Activated T-helper 1 cell treated with Interleukin-2 at 50 U/mL for 16 hours (primary cell): ENCODE results near the gene CARD19.
"Not testable (repeated sequence)": the region's sequence is repeated elsewhere in the genome, so short reads cannot be mapped to it uniquely, and the experiment has no call there.

Source experiments
- DNase-seq: peaks from one replicate; pipeline ENCODE4 v3.0.0-alpha.2; 2020; ENCODE audit warnings: low read depth

CARD19 gene

DNA sequence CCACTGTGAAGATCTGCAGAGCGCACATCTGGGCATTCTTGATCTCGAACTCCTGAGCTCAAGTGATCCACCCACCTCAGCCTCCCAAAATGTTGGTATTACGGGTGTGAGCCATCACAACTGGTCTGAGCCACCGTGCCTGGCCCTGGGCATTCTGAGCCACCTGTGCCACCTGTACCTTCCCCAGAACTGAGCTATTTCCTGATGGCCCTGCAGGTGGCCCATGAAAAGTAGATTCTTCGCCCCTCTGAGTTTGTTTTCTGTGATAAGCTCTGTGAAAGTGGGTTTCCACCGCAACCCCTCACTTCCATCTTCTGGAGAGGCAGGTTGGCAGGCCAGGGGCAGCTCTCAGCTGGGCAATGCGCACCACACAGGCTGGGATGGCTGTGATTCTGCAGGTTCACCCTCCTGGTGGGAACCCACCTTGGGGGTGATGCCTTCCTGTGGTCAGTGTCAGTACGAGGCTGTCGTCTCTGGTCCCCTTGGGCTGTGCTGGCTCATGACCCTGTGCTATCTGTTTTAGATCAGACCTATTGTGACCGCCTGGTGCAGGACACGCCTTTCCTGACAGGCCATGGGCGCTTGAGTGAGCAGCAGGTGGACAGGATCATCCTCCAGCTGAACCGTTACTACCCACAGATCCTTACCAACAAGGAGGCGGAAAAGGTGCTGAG lies 11.3 kb downstream of the CARD19 start:
- no peak for DNase-seq

DNA sequence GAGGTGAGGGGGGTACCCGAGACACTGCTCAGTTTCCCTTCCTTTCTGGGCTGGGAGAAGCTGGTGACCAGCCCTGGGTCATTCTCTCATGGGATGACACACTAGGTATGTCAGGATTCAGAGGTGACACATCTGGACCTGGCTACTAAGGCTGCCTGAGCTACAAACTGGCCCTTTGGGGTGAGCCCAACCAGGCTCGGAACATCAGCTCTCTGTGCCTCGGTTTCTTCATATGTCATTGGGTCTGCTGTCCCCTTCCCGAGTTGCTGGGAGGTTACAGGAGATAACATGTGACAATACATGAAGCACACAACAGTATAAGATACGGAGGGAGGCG lies 11.8 kb downstream of the CARD19 start:
- no peak for DNase-seq

DNA sequence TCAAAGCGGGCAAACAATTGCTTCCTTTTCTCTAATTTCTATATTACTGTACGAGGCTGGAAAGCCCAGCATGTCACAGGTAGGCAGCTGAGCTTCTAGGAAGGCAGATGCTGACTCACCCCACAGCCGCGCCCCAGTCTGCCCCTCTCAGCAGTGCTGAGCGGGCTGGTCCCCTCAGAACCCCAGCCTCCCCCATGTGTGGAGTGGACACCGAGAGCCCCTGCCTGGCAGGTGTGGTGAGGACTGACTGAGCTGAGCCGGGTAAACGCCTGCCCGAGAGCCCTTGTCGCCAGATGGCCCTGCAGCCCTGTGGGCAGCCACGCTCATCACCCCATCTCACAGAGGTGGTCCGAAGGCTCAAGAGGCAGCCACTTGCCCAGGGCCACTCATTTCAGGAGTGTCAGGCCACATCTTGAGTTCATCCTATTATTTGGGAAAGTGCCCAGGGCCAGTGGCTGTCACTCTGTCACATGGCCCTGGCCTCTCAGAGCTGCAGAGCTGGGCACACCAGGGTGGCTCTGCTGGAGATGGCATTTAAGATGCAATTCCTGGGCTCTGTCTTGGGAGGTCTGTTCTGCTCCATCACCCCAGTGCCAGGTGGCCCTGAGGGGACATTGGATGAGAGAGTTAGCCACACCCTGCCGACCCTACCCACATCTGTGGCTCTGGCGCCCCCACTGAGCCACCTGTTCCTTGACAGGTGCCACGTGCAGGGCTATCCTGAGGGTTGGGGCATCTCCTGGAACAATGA lies 12.4 kb downstream of the CARD19 start:
- DNase-seq: no peak

DNA sequence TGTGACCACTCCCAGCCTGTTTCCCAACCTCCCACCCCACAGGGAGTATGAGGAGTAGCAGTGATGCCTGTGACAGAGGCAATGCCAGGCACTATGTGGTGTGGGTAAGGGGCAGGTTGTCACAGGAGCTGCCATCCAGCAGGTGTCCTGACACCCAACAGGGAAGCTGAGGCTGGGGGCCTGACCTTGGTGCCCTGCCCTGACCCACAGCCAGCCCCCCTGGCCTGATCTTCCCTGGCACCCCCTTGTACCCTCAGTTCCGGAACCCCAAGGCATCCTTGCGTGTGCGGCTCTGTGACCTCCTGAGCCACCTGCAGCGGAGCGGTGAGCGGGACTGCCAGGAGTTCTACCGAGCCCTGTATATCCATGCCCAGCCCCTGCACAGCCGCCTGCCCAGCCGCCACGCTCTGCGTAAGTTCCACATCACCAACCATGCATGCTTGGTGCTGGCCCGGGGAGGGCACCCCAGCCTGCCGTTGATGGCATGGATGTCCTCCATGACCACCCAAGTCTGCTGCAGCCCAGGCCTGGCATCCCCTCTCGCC lies 14.4 kb downstream of the CARD19 start:
- DNase-seq: no peak

DNA sequence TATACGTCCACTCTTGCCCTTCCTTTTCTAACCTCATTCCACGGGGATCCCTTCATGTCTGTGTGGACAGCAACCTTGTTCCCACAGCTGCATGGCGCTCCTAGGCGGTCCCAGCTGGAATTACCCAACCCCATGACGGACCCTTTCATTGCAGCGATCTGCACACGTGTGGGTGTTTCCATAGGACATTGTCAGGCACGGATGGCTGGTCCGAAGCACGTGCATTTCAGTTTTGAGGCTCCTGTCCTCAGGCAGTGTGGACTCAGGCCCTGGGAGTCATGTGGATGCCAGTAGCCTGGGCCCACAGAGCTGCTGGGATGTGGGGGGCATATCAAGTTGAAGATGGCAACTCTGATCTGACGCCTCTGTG lies 15.0 kb downstream of the CARD19 start:
- no peak for DNase-seq

DNA sequence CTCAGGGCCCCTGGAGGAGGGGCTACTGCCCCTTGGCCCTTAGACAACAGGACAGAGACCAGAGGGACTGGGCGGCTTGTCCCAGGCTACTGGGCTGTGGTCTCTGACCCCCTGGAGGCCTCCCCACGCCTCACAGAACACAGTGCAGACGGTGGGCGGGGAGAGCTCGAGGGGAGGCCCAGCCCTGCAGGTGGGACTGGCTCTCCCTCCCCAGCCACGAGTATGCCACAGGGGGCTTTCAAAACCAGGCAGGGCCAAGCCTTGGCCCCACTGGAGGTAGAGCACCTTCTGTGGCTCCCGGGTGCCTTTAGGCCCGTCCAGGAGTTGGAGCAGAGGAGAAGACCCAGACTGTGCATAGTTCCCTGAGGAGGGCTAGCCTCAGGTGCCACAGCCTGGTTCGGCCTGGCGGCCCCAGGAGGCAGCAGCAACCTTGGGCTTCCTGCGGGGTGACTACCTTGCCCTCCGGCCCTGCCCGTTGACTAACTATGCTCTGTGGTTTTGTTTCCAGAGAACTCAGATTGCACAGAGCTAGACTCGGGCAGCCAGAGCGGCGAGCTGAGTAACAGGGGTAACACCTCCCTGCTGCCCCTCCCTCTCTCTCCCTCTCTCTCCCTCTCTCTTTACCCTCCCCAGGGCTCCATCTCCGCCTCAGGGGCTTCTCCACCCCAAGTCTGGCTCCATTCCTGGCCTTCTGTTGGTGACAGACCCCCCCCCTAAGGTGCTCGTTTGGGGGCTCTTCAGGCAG lies 15.5 kb downstream of the CARD19 start:
- DNase-seq: no peak

DNA sequence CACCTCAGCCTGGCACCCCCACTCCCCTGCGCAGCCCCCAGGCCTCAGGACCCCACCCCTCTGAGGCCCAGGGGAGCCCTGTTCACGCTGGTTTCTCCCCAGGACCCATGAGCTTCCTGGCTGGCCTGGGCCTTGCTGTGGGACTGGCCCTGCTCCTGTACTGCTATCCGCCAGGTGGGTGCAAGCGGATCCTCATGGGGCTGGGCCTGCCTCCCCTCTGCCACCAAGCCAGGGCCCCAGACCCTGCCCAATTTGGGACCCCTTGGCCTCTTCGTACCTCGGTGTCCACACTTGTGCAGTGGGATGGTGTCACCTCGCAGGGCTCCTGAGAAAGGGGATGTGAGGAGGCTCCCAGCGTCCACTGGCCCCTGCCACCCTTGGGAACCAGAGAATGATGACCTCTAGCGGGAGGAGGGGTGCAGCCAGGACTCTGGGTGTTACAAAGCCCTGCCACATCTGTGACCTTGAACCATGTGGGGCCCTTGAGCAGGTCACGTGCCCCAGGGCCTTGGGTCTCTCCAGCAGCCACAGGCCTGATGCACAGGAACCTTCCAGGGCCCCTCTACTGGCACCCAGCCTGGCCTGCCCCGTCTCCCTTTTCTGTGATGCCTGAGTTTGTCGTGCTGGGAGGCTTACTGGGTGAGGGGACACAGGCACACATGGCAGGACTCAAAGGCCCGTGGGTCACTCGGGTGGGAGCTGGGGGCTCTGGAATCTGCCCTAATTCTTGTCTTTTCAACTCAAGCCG lies 16.3 kb downstream of the CARD19 start:
- no peak for DNase-seq

DNA sequence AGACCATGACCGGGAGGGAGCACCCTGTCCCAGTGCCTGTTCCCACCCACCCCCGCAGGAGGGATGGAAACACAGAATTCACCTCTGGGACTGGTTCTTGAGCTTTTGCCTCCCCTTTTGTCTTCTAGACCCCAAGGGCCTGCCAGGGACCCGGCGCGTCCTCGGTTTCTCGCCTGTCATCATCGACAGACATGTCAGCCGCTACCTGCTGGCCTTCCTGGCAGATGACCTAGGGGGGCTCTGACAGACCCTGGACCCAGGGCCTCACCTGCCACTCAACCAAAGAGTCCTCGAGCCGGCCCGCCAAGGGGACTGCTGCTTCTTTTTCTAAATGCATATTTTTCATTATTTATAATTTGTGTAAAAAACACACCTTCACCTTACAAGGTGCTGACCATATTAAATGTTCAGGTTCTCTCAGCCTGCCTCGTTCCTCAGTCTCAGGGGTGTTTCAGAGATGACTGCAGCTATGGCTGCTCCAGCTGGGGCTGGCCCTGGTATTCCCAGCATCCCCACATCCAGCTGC lies 16.9 kb downstream of the CARD19 start:
- no peak for DNase-seq

DNA sequence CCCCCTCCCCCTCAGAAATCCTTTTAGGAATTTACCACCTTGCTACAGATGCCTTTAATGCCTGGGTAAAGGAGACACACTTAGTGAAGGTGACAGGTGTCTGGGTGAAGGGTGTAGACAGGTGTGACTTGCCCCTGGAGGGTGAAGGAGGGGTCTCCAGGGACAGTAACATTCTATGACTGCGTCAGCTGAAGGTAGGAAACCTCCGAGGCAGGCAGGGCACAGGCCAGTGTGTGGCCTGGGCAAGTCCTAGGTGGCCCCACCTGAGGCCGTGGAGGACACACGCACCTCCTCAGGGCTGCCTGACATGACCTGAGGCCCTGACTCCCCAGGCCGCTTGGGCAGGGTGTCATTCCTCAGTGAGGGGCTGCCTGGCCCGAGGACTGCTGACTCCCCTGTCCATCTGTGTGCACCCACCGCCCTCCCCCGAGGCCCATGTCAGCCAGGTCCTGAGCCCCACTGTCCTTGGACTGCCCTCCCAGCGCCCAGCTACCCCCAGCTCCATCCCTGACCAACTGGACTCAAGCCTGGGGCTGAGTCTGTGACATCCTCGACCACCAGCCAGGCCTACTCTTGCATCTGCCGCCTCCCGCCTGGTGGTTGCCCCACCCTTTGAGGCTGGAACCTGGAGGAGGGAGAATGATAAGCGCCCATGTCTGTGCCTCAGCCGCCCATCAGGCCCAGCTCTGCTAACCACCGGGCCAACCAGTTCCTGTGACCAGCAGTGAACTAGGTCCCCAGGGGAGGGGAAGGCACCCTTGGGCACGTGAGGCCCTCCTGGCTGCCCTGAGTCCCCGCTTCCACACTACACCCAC lies 18.4 kb downstream of the CARD19 start:
- DNase-seq: no peak

DNA sequence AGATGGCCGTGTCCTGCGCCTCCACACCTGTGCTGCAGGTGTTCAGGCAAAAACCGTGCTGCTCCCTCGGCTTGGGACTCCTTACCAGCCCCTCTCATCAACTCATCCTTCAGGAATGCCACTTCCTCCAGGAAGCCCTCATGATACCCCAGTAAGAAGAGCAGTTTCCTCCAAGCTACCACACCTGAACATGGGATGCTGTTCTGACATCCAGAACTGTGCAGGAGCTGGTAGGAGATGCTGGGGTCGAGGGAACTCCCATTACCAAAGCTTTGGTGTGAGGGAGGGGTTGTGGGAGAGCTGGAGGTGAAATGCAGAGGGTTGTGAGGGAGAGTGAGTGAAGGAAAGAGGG lies 18.9 kb downstream of the CARD19 start:
- no peak for DNase-seq

DNA sequence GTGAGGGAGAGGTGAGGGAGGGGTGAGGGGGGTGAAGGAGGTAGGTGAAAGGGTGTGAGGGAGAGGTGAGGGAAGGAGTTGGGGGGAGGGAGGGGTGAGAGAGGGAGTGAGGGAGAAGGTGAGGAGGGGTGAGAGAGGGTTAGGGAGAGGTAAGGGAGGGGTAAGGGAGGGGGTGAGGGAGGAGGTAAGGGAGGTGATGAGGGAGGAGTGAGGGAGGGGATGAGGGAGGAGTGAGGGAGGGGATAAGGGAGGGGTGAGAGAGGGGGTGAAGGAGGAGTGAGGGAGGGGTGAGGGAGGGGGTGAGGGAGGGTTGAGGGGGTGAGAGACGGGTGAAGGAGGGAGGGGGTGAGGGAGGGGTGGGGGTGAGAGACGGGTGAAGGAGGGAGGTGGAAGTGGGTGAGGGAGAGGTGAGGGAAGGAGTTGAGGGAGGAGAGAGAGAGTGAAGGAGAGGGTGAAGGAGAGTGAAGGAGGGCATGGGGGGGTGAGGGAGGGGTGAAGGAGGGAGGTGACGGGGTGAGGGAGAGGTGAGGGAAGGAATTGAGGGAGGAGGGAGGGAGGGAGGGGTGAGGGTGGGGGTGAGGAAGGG lies 19.6 kb downstream of the CARD19 start:
- DNase-seq: no peak

DNA sequence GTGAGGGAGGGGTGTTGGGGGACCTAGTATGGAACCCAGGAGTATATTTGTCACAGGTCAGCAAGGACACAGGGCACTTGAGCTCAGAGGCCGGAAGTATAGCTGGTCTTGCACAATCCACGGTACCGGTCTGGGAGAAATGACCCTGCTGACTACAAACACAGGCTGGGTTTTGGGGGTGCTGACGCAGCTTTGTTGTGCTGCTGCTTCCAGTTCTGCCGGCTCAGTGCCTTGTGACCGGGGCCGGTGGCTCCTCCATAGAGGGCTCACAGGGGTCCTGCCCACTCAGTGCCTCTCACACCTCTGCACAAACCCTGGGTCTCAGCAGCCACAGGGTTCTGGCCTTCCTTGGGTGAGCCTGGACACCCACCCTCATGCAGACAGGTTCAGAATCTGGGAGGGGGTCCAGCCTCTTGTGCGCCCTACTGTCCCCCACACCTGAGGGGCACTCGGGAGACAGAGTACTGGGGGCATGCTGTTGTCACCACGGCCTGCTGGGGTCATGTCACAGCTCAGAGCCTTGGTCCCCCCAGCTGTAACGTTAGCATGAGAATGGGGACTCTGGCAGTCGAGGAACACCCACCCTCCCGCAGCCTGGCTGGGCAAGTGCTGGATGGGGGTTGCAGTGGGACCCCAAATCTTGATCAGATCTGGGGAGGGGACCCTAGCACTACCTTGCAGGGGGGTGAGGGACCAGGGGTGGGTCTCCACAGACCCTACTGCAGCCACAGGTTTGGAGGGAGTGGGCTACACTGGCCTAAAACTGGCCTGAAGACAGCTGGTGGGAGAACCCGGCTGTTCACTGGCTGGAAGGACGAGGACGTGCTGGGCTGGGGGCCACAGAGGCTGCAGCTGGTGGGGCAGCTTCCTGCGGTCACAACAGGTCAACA lies 20.3 kb downstream of the CARD19 start:
- no peak for DNase-seq

DNA sequence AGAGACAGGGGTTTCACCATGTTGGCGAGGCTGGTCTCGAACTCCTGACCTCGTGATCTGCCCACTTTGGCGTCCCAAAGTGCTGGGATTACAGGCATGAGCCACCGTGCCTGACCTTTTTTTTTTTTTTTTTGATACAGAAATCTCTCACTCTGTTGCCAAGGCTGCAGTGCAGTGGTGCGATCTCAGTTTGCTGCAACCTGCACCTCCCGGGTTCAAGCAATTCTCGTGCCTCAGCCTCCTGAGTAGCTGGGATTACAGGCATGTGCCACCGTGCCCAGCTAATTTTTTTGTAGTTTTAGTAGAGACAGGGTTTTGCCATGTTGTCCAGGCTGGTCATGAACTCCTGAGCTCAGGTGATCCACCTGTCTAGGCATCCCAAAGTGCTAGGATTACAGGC lies 21.5 kb downstream of the CARD19 start:
- DNase-seq: not testable (repeated sequence)

DNA sequence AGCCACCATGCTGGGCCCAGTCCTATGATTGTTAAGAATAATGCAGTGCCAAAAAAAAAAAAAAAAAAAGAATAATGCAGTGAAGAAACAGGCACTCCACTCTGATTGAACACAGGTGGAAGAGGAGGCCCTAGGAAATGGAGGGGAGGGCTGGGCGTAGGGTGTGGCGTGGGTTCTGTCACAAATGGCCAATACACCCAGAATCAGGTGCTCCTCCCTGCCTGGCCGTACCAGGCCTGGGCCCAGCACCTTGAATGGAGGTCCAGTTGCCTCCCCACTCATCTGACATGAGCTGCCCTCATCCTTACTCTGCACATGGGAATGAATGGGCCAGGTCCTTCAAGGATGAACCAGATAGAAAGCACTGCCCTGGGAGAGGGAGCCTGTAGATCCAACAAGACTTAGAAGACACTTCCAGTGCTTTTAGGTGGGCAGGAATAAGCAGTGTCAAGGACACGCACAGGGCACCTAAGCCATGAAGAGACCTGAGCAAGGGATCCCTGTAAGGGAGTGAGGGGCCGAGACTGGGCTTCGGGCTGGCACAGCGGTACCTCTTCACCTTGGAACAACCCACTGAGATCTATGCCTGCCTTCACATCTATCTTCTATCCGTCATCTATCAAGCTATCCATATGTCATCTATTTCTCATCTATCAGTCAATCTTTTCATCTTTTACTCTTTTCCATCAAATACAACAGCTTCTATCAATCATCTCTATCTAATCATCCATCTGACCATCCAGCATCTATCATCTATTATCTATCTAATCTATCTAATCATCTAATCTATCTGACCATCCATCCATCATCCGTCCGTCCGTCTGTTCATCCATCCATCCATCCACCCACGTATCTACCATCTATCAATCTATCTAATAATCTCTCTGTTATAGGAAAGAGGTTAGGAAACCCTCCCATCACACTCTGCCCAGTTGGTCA lies 22.2 kb downstream of the CARD19 start:
- no peak for DNase-seq

DNA sequence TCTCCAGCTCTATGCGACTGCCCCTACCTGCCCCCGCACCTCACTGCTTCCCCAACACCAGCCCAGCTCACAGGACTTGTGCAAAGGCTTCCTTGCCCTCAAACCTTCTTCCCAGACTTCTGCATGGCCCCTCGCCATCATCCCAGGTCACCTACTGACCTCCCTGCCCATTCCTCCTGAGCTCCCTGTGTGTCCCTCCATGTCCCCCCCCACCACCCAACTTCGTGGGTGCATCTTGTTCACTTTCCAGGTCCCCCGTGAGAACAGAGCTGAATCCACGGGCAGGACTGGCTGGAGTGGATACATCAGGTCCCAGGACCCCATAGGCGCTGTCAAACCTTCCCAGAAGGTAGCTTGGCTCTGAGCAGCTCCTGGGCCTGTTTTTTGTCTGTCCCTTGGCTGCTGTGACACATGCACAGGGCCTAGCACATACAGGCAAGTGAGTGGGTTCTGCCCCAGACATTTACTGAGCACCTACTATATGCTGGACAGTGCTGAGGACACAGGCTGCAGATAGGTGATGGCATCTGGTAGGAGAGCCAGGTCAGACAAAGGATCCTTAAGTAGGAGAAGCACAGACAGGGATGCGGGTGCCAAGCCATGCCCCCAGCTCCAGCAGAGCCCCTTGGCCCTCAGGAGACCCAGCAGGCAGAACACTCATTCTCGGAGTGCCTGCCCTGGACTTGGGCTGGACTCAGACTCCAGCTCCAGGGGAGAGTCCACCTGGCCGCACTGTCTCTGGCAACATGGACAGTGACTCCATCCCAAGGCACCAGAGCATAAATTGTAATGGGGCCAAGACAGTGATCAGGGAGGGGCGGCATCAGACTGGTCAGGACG lies 23.1 kb downstream of the CARD19 start:
- DNase-seq: no peak

DNA sequence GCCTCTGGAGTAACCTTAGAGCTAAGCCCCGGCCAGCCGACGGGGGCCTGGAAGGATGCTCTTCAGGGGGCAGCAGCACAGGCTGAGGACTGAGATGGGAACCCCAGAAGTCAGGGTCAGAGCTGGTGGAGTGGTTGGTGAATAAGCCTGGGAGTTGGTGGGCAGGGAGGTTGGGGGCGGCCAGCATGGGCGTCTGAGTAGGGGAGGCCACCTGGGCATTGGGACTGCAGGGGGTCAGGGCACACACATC lies 23.6 kb downstream of the CARD19 start:
- no peak for DNase-seq

DNA sequence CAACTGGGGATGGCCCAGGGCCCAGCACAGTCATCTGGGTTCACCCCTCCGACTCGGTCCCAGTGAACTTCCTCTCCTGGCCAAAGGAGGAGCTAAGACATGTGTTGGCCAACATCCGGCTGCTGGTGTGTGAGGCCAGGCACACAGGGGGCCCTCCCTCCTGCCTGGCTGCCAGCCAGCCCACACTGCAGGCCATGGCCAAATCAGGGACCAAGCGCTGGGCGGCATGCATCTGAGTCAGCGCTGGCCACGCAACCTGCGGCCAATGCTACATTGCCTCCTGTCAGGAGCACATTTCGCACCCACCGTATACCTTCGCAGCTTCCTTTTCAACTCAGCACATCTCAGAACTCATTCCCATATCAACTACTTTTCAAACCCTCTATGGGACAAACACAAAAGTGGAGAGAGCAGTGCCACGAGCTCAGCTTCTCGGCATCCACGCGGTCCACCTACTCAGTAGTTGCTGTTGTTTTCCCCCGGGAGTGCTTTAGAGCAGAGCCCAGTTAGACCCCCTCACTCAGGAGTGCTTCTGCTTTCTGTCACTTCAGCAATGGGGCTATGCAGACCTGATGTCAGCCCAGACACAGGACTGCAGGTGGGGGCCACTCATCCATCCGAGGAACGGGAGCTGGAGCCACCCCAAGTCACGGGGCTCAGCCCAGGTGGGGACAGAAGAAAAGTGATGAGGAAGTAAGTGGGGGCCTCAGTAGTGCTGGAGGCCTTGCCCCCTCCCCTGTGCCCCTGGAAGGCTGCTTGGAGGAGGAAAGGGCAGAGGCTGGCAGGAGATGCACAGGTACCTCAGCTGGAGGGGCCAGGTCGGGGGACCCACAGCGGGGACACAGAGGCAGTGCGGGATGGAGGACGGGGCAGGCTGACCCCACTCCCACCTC lies 24.2 kb downstream of the CARD19 start:
- DNase-seq: no peak
